HepG2 (cell line): ENCODE results near the gene RNF8. TPM values are rescaled to one million over a fixed set of nuclear protein-coding genes. Genes with fewer than 3 reads are reported as not detected.

Source experiments
- ATAC-seq: fragments of 200-7000 bp; cut with Tn5 transposase; 3 replicates; pipeline ENCODE4 v1.9.1; 2020; ENCODE audit warnings: mild to moderate bottlenecking, moderate library complexity
- BruUV-seq: library from RNA; stranded (reverse); fragments of 400-500 nt; replicated peaks from 2 replicates; lab custom pipeline; 2021; lab: Mats Ljungman, UMichigan
- CTCF ChIA-PET: fragments of 300-600 bp; formaldehyde crosslinking; extraction: SDS; loops from one replicate; lab custom pipeline; 2021; ENCODE audit warnings: low total read pairs, inconsistent platforms, low intra/inter-chr PET ratio; lab: Yijun Ruan, JAX
- POLR2A ChIA-PET: fragments of 350-600 bp; sonication (Branson Sonifier 250); formaldehyde crosslinking; loops from one replicate; lab custom pipeline; 2020; ENCODE audit warnings: antibody characterized with exemption, inconsistent platforms; lab: Yijun Ruan, JAX
- DNase-seq: peaks from one replicate; pipeline ENCODE4 v3.0.0-alpha.2; 2015; ENCODE audit warnings: low spot score
- FAIRE-seq: peaks from 3 replicates; lab custom pipeline; 2011; peaks lifted over from hg19 to GRCh38; lab: Jason Lieb, UNC
- H2AFZ ChIP-seq: one replicate; pipeline ENCODE4 v1.6.1; 2011; ENCODE audit warnings: low read length, inconsistent platforms
- H3K27ac ChIP-seq: fragments of 300-600 bp; 3 replicates; pipeline ENCODE4 v1.8.0; 2011; ENCODE audit warnings: mixed run types, mild to moderate bottlenecking, mixed read lengths, low read length, inconsistent platforms; ENCODE audit not compliant: insufficient read depth; ENCODE audit errors: extremely low read length
- H3K27me3 ChIP-seq, 2 experiments: fragments of 200-600 bp in 1 of 2; 2 replicates in 1 of 2; 3 replicates in 1 of 2; pipeline versions ENCODE4 v1.6.0 to v1.8.0; 2011; ENCODE audit warnings: low read length in 2 of 2, mild to moderate bottlenecking in 2 of 2, moderate library complexity in 2 of 2, inconsistent platforms in 1 of 2; ENCODE audit not compliant: insufficient read depth in 2 of 2, control insufficient read depth in 1 of 2
- H3K36me3 ChIP-seq, 2 experiments: fragments of 200-600 bp in 1 of 2; replicated peaks in 1 of 2; 2 replicates in 1 of 2; 3 replicates in 1 of 2; pipeline versions ENCODE4 v1.5.1 to v1.8.0; 2011; ENCODE audit warnings: low read length in 2 of 2, inconsistent platforms in 1 of 2; ENCODE audit not compliant: insufficient read depth in 2 of 2, control insufficient read depth in 1 of 2
- H3K4me1 ChIP-seq: 2 replicates; pipeline ENCODE4 v1.5.1; 2012; ENCODE audit warnings: low read length, inconsistent platforms; ENCODE audit not compliant: insufficient read depth
- H3K4me2 ChIP-seq: 2 replicates; pipeline ENCODE4 v1.6.0; 2011; ENCODE audit warnings: low read depth, low read length, inconsistent platforms
- H3K4me3 ChIP-seq, 3 experiments: fragments of 200-600 bp in 1 of 3; sonication (generic), shearing (Covaris generic) in 1 of 3; replicated peaks in 1 of 3; 2 replicates each; pipeline ENCODE4 v1.5.1; 2011 to 2016; ENCODE audit warnings: low read length in 3 of 3, inconsistent platforms in 2 of 3, low read depth in 2 of 3, mild to moderate bottlenecking in 2 of 3, control low read depth in 1 of 3, mixed read lengths in 1 of 3; ENCODE audit not compliant: insufficient read depth in 1 of 3
- H3K79me2 ChIP-seq: one replicate; pipeline ENCODE4 v1.6.1; 2011; ENCODE audit warnings: low read length, inconsistent platforms; ENCODE audit not compliant: insufficient read depth
- H3K9ac ChIP-seq: 2 replicates; pipeline ENCODE4 v1.6.0; 2011; ENCODE audit warnings: mild to moderate bottlenecking, low read depth, low read length, inconsistent platforms; ENCODE audit not compliant: insufficient read depth
- H3K9me3 ChIP-seq: 2 replicates; pipeline ENCODE4 v1.5.1; 2012; ENCODE audit warnings: mild to moderate bottlenecking, low read length
- H4K20me1 ChIP-seq: 2 replicates; pipeline ENCODE4 v1.6.0; 2011; ENCODE audit warnings: inconsistent platforms, mild to moderate bottlenecking, low read length, moderate library complexity; ENCODE audit not compliant: insufficient read depth
- AHR ChIP-seq: IDR thresholded peaks from 2 replicates; pipeline ENCODE4 v1.6.1; 2018; ENCODE audit warnings: missing genetic modification reagents, missing compliant biosample characterization
- ELF3 ChIP-seq: IDR thresholded peaks from 2 replicates; pipeline ENCODE4 v1.6.1; 2016; ENCODE audit warnings: missing genetic modification reagents, missing compliant biosample characterization
- HHEX ChIP-seq: IDR thresholded peaks from 2 replicates; pipeline ENCODE4 v1.6.1; 2016; ENCODE audit warnings: control low read depth
- HOMEZ ChIP-seq: IDR thresholded peaks from 2 replicates; pipeline ENCODE4 v1.6.1; 2016; ENCODE audit warnings: low read depth
- KLF6 ChIP-seq: IDR thresholded peaks from 2 replicates; pipeline ENCODE4 v1.8.0; 2016; ENCODE audit warnings: missing biosample characterization, missing genetic modification reagents
- NFE2L2 ChIP-seq: fragments of 150-350 bp; IDR thresholded peaks from 2 replicates; pipeline ENCODE4 v1.6.1; 2014; ENCODE audit warnings: low read length
- TCF12 ChIP-seq, 2 experiments: fragments of 450-650 bp in 1 of 2; sonication (generic) in 1 of 2; formaldehyde crosslinking in 1 of 2; IDR thresholded peaks; 2 replicates each; pipeline versions ENCODE4 v1.6.1 to v1.8.0; 2017 to 2022; ENCODE audit warnings: antibody characterized with exemption in 1 of 2, mild to moderate bottlenecking in 1 of 2, missing genetic modification reagents in 1 of 2, moderate library complexity in 1 of 2
- YEATS2 ChIP-seq: sonication (generic); formaldehyde crosslinking; IDR thresholded peaks from 2 replicates; pipeline ENCODE4 v1.4.0; 2020; ENCODE audit warnings: missing genetic modification reagents, borderline replicate concordance
- YEATS4 ChIP-seq: sonication (generic); formaldehyde crosslinking; IDR thresholded peaks from 2 replicates; pipeline ENCODE4 v1.4.0; 2020; ENCODE audit warnings: missing genetic modification reagents, borderline replicate concordance
- ZBTB2 ChIP-seq: sonication (generic); formaldehyde crosslinking; IDR thresholded peaks from 2 replicates; pipeline ENCODE4 v1.8.0; 2022; ENCODE audit warnings: low read depth, missing genetic modification reagents
- ZBTB21 ChIP-seq: sonication (generic); formaldehyde crosslinking; IDR thresholded peaks from 2 replicates; pipeline ENCODE4 v1.4.0; 2020; ENCODE audit warnings: missing genetic modification reagents
- ZBTB8A ChIP-seq: sonication (generic); formaldehyde crosslinking; IDR thresholded peaks from 2 replicates; pipeline ENCODE4 v1.4.0; 2020; ENCODE audit warnings: mild to moderate bottlenecking, low read depth, missing genetic modification reagents, borderline replicate concordance
- ZFP1 ChIP-seq: IDR thresholded peaks from 2 replicates; pipeline ENCODE4 v1.6.1; 2016
- ZNF331 ChIP-seq: sonication (generic); formaldehyde crosslinking; IDR thresholded peaks from 2 replicates; pipeline ENCODE4 v1.4.0; 2020; ENCODE audit warnings: missing genetic modification reagents
- ZNF562 ChIP-seq: sonication (generic); formaldehyde crosslinking; IDR thresholded peaks from 2 replicates; pipeline ENCODE4 v1.8.0; 2022; ENCODE audit warnings: missing genetic modification reagents, borderline replicate concordance
- WGBS: methylation state at CpG from one replicate; pipeline ENCODE4 v1.1.6; 2017; ENCODE audit warnings: low lambda C conversion rate; 5-methylcytosine and 5-hydroxymethylcytosine counted together
- in situ Hi-C: cut with HindIII; loops from 2 replicates; pipeline ENCODE4 v1.10.0; 2017; ENCODE audit warnings: low pct_unique_long_range_greater_than_20kb; ENCODE audit not compliant: extremely low pct_ligation_motif_present
- intact Hi-C: fragments of 100-400 bp; cut with micrococcal nuclease; formaldehyde crosslinking; loops from one replicate; pipeline ENCODE4 v1.10.0; 2022; ENCODE audit not compliant: unreplicated experiment
- polyA plus RNA-seq, 8 experiments: library from polyadenylated mRNA; depleted of rRNA in 3 of 8; stranded (reverse) in 7 of 8; unstranded in 1 of 8; fragments of >200 nt; fragmentation: Illumina TruSeq in 4 of 8; extraction: Trizol in 4 of 8; gene quantifications; 2 replicates each; pipeline versions ENCODE4 v1.2.1 to v1.2.3, GENCODE V29; 2011 to 2016; ENCODE audit warnings: low read depth in 4 of 8, missing spikeins in 1 of 8, mixed read lengths in 1 of 8; ENCODE audit not compliant: insufficient read depth in 1 of 8
- total RNA-seq, 5 experiments: library from RNA; depleted of rRNA; stranded (reverse); fragments of >200 nt; fragmentation: Illumina TruSeq; extraction: Trizol; gene quantifications; 2 replicates each; pipeline ENCODE4 v1.2.3, GENCODE V29; 2016; ENCODE audit warnings: low read depth in 1 of 5
- TF ChIP-seq, protein P1 (sequence below): sonication (generic); formaldehyde crosslinking; IDR thresholded peaks from 2 replicates; pipeline ENCODE4 v1.4.0; 2020; ENCODE audit warnings: low read depth, mild to moderate bottlenecking, missing genetic modification reagents
- TF ChIP-seq, protein P2 (sequence below): sonication (generic); formaldehyde crosslinking; IDR thresholded peaks from 2 replicates; pipeline ENCODE4 v1.8.1; 2023; ENCODE audit warnings: missing genetic modification reagents, mild to moderate bottlenecking, borderline replicate concordance

RNF8 gene
- total and polyA plus RNA-seq, 2 of the 13 experiments (the other 11 are each of a cell fraction or from before 2014, with no cell fraction given), result 21.8 to 47.6 TPM

DNA sequence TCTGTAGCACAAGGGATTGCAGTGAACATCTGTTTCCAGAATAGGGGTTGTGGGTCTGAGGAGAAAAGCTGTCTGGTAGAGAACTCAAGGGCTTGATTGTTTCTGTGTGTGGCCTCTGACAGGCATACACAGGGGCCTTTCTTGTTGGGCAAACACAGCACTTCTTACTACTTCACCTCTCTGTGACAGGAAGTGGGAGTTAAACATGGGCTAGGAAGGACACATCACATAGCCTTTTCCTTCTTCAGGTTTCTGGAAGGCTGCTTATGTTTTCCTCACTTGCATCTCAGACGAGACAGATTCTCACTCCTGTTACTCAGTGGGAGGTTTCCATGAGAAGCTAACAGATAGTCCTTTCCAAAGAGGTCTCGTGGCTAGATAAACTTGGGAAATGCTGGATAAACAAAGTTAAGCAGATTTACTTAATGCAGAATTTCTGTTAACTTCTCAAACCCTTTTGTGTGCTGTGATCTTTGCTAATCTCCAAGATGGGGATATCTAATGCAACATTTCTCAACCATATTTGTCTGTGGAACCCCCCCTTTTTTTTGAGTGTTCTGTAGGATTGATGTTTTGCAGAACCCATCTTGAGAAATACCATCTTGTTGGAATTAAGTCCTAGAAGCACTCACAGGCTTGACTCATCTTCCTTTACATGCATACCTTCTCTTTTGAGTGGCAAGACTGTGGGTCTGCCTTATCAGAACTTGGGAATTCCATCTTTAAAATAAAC lies 41.9 kb upstream of the RNF8 start (continued):
- TF ChIP-seq YEATS4 (CRISPR knock-in tag) (no peak), ZBTB8A (CRISPR knock-in tag) (no peak)
- TF ChIP-seq, all 625 proteins: peak for 0

DNA sequence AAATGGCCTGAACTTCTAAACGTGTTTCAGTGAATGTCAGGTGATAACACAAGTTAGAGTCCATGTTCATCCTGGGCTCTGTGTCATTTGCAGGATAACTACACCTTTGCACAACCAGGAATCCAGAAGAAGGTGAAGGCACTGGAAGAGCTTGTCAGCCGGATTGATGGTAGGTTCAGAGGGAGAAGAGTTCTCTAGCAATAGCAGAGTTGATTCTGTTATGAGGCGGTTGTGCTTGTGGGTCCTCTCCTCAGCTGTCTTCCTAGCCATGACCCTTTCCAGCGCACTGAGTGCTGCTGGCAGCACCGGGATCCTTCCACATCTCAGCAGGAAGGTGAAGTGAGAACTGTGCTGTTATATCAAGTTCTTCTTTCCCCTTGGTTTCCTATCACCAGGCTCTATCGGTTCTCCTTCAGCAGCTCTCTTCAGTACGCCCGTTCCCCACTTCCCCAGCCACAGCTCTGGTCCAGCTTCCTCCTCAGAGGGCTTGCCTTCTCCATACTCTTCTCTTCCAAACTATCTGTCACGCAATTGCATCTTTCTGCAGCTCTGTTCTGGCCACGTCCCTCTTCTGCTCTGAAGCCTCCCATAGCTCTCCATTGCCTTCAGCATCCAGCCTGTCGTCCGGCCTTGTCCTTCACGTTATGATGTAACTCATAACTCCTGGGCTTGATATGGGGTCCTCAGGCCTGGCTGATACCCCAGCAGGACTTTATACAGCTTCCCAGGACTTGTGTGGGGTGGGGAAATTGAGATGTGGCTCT lies 39.9 kb upstream of the RNF8 start:
- H3K4me1 ChIP-seq, result no peaks in the 10 kb centered on the region
- CTCF ChIA-PET, result interaction anchor here (1.6 kb wide), 1 partner anchor 295 kb away, joined by 7 read pairs; no protein-coding TSS in a partner anchor
- TF ChIP-seq TCF12 (IDR thresholded peaks at IDR 0.05) (no peak), TCF12 (CRISPR knock-in tag; IDR thresholded peaks at IDR 0.05) (no peak), KLF6 (CRISPR knock-in tag) (no peak), HHEX (no peak), AHR (CRISPR knock-in tag) (no peak), ZFP1 (CRISPR knock-in tag) (no peak), YEATS4 (CRISPR knock-in tag) (no peak), YEATS2 (CRISPR knock-in tag) (no peak), ZNF331 (CRISPR knock-in tag) (no peak), ELF3 (CRISPR knock-in tag) (no peak), NFE2L2 (no peak), HOMEZ (CRISPR knock-in tag) (no peak), ZBTB21 (CRISPR knock-in tag) (no peak), ZBTB2 (no peak), ZNF562 (CRISPR knock-in tag) (no peak)
- TF ChIP-seq, protein P1, sequence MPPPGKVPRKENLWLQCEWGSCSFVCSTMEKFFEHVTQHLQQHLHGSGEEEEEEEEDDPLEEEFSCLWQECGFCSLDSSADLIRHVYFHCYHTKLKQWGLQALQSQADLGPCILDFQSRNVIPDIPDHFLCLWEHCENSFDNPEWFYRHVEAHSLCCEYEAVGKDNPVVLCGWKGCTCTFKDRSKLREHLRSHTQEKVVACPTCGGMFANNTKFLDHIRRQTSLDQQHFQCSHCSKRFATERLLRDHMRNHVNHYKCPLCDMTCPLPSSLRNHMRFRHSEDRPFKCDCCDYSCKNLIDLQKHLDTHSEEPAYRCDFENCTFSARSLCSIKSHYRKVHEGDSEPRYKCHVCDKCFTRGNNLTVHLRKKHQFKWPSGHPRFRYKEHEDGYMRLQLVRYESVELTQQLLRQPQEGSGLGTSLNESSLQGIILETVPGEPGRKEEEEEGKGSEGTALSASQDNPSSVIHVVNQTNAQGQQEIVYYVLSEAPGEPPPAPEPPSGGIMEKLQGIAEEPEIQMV (CRISPR knock-in tag), result no peak
- TF ChIP-seq, protein P2, sequence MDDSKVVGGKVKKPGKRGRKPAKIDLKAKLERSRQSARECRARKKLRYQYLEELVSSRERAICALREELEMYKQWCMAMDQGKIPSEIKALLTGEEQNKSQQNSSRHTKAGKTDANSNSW (CRISPR knock-in tag), result no peak

More for the DNA sequence above, 39.9 kb upstream of the RNF8 start:
- WGBS, result 94% methylated on average over 13 of the region's 13 CpGs
- ATAC-seq (no peak), FAIRE-seq (no peak), DNase-seq (no peak)
- no peak overlapping the region for H2AFZ ChIP-seq
- H3K9ac ChIP-seq, result no peak overlapping the region
- H3K4me2 ChIP-seq, result no peak overlapping the region
- H3K79me2 ChIP-seq, result no peaks in the 10 kb centered on the region
- POLR2A ChIA-PET, result no interaction called here
- peaks cover 27 to 71% of the 10 kb centered on the region in 2 experiments for H3K36me3 ChIP-seq
- no peaks in the 10 kb centered on the region for H3K9me3 ChIP-seq
- no peak overlapping the region for H3K4me3 ChIP-seq
- intact Hi-C loops (loop anchor here (2.0 kb wide), 1 partner anchor 55 kb away; the partner anchor contains the start of gene TMEM217), in situ Hi-C loops (no loop called here)
- no peaks in the 10 kb centered on the region for H3K27me3 ChIP-seq
- H4K20me1 ChIP-seq, result no peaks in the 10 kb centered on the region
- no peak overlapping the region for H3K27ac ChIP-seq
- no TSS peak for BruUV-seq
